ENCODE data around the gene ARL3.
A peak's percentile ranks its signal among the peaks of the same experiment; 100 is the strongest.
"Not testable (repeated sequence)": the region's sequence is repeated elsewhere in the genome, so short reads cannot be mapped to it uniquely, and the experiment has no call there.

ARL3 gene

GRCh38 chr10:102701796-102702195, 12.4 kb downstream of the ARL3 start:
- no peak for DNase-seq

GRCh38 chr10:102701272-102701671, 12.9 kb downstream of the ARL3 start:
- DNase-seq: no peak

DNA sequence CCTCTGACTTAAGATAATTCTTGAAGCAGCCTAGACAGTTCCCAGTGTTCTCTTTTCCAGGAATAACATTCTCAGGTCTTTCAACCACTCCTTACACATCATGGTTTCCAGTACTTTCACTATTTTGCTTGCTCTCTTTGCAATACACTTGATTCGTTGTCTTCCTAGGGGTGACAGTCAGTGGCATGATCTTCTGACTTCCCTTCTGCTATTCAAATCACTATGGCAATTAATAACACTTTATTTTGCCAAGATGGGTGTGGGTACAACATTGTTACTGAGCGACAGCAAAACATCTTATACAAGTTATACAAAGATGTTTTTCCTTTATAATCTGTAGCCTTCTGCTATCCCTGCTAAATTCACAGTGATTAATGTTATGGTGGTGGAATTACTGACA, 15.3 kb downstream of the ARL3 start:
- DNase-seq: no peak

GRCh38 chr10:102696736-102697135, 17.5 kb downstream of the ARL3 start:
- no peak for DNase-seq

- DNase-seq: not testable (repeated sequence)
Observed at GRCh38 chr10:102695401-102695800, 18.8 kb downstream of the ARL3 start.

DNA sequence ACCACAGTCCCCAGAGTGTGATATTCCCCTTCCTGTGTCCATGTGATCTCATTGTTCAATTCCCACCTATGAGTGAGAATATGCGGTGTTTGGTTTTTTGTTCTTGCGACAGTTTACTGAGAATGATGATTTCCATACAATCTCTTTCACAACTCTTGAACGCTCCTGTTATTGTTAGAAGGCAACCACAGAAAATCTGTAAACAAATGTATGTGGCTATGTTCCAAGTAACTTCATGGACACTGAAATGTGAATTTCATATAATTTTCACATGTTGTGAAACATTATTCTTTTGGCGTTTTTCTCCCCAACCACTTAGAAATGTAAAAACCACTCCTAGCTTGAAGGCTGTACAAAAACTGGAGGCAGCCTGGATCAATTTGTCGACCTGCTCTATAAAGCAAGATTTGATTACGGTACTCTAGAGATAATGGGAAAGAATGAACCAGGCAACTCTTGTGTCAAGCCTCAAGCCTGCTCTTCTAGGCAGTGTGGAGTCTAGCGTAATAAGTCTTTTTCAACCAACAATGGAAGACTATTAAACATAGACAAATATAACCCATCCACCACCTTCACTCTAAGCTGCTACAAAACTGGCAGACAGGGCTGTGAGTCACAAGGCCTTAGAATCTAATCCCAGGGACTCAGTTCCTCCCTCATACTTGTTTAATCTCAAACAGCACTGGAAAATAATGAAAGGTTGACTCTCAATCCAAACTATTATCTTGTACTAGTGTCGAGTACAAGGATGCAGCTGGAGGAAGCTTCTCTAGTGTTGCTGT, 22.7 kb downstream of the ARL3 start:
- peak; percentile 26 for DNase-seq

- no peak for DNase-seq
Observed at GRCh38 chr10:102683736-102684135, 30.5 kb downstream of the ARL3 start.

DNA sequence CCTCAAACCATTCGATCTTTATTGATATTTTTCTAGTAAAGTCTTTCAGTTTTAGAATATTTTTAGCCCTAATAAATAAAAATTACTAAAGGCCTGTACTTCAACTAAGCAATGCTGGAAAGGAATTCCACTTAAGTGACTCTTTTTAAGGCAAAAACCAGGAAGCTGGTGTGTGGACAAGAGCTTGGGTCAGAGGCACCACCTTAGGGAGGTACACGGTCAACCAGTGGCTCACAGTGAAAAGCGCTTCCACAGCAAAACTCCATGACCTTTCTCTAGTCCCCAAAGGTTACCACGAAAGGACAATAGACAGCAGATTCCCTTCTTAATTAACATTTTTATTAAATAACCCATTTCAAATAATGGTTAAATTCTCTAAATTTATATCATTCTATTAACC, 31.2 kb downstream of the ARL3 start:
- no peak for DNase-seq

GRCh38 chr10:102682416-102682815, 31.8 kb downstream of the ARL3 start:
- no peak for DNase-seq

GRCh38 chr10:102681696-102682095, 32.5 kb downstream of the ARL3 start:
- DNase-seq: no peak

DNA sequence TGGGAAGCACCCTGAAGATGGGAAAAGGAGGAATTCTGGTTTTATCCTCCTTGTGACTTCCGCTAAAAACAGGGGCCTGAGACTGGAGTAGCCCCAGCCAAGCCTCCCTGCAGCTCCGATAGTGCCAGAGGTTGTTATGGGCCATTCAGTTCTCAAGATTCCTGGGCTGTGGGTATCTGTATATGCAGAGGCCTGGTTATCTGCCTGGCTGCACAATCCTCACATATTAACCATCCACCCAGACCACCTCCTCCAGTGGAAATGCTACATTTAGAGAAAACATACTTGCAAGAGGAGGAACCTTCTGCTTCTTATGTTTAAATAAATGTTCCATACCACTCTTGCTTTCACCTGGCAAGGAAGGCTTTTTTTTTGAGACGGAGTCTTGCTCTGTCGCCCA, 34.6 kb downstream of the ARL3 start:
- no peak for DNase-seq

DNA sequence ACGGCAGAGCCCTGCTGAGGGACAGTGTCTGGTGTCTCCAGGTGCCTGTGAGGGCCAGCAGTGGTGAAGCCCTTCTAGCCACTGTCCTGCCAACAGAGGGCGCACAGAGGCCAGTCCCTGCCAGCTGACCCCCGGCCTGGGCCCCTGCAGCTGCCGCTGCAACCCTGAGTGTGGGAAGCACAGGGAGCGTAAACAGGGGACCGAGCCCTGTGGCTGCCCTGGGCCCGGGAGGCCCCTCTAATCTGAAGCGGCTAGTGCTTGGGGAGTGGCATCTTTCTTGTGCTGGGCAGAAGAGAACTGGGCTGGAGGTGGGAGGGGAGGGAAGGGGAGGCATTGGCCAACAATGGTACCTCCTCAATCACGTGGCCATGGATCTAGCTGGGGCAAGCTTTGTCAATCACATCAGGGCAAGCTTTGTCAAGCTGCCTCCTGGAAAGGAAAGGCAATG, 35.3 kb downstream of the ARL3 start:
- no peak for DNase-seq

DNA sequence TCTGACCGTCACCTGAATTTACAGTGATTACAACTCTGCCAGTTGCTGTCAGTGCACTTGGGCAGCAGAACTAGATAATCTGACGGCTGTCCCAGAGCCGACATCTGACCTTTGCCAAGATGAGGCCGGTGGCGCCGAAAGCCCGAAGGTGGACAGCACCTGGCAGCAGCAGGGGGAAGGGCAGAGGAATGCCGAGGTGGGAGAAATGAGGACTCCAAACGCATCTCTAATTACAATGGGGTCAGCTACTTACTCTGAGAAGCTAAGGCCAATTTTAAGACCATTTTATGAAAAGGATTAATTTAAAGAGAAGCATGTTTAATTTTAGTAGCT, 36.2 kb downstream of the ARL3 start:
- no peak for DNase-seq

GRCh38 chr10:102677331-102678067, 36.7 kb downstream of the ARL3 start:
- DNase-seq: no peak

GRCh38 chr10:102676534-102677315, 37.5 kb downstream of the ARL3 start:
- no peak for DNase-seq

GRCh38 chr10:102675666-102676533, 38.3 kb downstream of the ARL3 start:
- no peak for DNase-seq

DNA sequence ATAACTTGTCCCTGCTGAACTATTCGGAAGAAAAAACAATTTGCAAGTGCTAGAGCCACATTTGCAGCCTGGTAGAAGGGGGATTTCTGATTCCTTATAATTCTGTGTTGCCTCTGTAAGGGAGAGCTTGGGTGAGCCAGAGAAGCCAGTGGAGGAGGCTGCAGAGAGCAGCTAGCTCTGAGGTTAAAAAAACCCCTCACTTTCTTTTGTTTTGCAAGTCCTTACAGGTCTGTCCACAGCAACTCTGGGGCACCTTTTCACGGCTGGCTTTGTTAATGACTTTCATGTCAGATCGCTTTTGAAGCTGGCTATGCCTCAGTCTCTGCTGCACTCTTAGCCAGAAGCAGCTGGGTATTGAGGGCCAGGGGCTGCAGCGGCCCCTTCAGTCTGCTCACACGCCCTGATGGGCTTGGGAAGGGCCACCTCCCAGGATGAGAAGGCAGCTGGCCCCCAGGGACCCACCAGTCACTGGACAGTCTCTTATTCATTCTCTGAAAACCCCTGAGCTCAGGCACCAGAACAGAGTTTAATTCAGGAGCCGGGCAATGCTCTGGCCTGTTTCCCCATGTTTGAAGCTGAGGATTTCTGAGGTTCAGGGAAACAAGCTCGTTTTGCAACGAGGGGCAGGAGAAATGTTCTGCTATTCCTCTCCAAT, 39.1 kb downstream of the ARL3 start:
- DNase-seq: no peak

- no peak for DNase-seq
Observed at GRCh38 chr10:102674566-102674965, 39.6 kb downstream of the ARL3 start.

DNA sequence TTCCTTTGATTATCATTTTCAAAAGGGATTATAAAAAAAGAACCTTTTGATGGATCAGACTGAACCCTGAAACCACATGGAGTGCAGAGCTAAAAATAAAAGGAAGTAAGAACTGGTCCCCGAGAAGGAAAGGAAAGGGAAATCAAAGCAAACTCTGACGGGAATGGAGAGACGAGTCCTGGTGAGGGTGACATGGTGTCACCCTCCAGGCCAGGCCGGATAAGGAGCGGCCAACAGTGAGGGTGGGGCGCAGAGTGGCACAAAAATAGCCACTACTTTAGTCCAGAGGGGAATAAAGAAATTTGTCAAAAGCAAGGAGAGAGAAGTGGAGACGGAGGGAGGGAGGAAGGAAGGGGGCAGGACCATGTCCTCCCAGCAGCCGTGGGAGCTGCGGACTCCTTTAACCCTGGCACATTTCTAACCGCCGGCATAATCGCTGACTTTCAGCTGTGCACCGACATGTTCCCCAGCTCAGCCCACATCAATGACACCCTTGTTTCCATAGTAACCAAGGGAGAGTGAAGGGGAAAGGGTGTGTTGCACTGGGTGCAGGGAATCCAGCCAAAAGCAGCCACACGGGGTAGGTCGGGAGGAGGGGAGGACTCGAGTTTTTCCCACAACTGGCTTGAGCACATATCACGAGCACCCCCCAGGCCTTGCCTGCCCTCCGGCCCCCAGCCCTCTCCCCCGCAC, 40.2 kb downstream of the ARL3 start:
- DNase-seq: no peak

GRCh38 chr10:102673236-102673818, 40.9 kb downstream of the ARL3 start:
- DNase-seq: no peak

DNA sequence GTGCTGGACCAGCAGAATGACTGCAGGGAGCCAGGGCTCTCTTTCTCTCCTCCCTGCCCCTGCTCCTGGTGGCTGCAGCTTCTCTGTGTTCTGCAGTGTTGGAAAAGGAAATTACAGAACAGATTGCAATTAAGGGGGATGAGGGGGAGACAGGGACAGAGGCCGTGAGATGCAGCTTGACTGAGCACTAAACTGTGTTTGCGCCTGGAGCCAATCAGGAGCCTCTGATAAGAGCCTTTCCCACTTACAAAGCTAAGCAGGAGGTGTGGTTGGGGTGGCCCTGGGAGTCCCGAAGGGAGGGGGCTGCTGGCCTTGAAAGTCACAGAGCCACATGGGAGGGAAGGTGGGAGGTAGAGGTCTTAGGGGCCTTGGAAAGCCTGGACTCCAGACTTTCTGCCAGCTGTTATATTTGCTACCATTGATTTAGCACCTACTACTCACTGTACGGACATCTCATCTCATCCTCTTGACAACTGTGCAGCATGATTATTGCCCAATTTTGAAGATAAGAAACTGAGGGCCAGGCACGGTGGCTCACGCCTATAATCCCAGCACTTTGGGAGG, 43.2 kb downstream of the ARL3 start:
- no peak for DNase-seq

Data from NCI-H1436 treated with DMSO at 0.1 percent for 48 hours (cell line).